ENCODE measurements around the gene SELENOM.
A peak's percentile ranks its signal among the peaks of the same experiment; 100 is the strongest.

SELENOM gene, protein sequence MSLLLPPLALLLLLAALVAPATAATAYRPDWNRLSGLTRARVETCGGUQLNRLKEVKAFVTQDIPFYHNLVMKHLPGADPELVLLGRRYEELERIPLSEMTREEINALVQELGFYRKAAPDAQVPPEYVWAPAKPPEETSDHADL

DNA sequence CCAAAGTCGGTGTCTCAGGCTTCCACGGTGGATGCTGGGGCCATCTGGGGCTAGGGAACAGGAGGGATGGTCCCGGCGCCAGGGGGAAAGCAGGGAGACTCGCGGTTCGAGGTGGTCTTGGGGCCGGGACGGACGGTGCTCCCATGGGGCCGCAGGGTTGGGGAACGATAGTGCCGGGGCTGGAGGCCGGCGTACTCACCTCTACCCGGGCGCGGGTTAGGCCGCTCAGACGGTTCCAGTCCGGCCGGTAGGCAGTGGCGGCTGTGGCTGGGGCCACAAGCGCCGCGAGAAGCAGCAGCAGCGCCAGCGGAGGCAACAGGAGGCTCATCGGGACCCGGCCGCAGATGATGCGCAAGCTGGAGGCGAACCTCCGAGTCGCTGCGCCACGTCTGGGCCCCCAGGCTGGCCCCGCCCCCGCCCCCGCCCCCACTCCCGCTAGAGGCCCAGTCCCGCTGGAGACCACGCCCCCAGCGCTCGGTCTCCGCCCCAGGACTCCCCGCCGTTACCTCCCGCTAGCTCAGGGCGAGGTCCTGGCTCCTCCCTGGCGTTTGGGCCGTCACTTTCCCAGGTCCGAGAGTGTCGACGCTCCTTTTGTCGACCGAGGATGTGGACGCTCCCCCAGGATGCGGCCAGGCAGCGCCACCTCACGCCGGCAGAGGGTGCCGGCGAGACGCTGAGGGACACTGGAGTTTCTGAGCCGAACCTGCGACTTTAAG is at the start of gene SELENOM:
SELENOM (minus strand) TSS at position 391 of the 716 bp plus-strand sequence; CDS start at position 328, 63 bp downstream.
- peak; percentile 84 to 86 for DNase-seq (ENCODE audit: low read depth in 2 of 2)

DNA sequence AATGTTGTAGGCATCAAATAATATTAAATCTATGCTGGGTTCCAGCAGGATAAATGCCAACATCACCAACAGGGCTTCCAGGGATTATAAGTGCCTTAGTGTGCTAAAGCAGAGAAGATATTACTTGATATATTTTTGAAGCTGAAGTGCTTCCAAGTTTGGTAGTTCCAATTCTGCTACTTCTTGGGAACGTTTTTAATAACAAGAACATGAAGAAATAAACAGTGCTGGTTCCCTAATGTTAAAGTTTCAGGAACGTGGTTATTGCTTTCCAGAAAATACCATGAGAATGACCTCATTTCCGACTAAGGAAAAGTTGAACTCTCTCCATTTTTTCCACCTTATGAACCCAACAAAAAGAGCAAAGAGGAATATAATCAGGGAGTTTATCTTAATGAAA is 48.1 kb upstream of the SELENOM start:
- no peak for DNase-seq (ENCODE audit: low read depth in 2 of 2)

DNA sequence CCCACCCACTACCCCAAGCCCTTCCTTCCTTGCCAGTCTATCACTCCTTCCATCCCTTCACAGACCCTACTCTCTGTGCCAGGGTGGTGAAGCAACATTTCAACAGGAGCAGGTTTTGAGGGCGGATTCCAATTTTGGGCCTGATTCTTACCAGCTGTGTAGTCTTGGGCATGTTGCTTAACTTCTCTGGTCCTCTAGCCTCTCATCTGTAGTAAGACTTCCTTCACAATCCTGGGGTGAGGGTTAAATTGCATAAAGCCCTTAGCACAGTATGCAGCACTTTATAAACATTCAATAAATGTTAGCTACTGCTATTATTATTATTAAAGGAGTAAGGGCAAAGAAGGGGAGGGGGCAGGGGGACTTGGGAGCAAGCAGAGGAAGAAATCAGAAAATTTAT is 47.6 kb upstream of the SELENOM start:
- DNase-seq (ENCODE audit: low read depth in 2 of 2), result no peak

DNA sequence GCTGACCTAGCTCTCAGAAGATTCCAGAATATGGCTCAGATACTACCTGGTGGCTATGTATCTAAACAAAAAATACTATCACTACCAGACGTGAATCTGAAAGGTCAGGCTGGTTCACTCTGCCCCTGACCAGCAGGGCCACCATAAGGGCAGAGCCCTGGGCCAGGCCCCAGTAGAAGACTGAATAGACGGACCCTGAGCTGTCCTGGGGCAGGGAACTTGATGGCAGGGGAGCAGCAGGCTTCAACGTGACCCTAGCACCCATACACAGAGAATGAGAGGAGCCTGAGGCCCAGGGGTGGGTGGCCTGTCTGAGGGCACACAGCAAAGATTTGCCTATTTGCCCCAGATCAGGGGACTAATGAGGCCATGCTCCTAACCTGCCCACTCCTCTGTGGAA is 46.0 kb upstream of the SELENOM start:
- DNase-seq (ENCODE audit: low read depth in 2 of 2), result no peak

DNA sequence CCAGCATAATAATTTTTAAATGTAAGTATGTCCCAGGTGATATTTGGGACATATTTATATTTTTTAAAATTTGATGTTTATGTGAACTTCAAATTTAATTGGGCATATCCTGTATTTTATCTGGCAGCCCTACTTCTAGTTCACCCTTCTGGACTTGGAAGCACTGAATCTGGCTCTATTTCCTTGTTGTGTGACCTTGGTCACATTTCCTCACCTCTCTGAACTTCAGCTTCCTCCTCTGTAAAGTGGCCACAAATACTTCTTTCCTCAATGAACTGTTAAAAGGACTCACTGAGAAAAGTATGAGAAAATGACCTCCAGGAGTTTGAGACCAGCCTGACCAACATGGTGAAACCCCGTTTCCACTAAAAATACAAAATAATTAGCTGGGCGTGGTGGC is 44.5 kb upstream of the SELENOM start:
- DNase-seq (ENCODE audit: low read depth in 2 of 2), result no peak

DNA sequence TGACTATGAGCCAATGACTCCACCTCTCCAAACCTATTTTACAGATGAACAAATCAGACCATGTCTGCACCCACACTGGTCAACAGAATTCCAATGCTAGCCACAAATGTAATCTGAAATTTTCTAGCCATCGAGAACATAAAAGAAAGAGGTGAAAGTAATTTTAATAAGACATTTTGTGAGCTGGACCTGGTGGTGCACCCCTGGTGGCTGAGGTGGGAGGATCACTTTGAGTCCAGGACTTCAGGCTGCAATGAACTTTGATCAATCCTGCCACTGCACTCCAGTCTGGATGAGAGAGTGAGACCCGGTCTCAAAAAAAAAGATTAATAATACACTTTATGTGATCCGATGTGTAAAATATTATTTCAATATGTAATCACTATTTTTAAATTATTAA is 43.2 kb upstream of the SELENOM start:
- DNase-seq (ENCODE audit: low read depth in 2 of 2), result no peak

DNA sequence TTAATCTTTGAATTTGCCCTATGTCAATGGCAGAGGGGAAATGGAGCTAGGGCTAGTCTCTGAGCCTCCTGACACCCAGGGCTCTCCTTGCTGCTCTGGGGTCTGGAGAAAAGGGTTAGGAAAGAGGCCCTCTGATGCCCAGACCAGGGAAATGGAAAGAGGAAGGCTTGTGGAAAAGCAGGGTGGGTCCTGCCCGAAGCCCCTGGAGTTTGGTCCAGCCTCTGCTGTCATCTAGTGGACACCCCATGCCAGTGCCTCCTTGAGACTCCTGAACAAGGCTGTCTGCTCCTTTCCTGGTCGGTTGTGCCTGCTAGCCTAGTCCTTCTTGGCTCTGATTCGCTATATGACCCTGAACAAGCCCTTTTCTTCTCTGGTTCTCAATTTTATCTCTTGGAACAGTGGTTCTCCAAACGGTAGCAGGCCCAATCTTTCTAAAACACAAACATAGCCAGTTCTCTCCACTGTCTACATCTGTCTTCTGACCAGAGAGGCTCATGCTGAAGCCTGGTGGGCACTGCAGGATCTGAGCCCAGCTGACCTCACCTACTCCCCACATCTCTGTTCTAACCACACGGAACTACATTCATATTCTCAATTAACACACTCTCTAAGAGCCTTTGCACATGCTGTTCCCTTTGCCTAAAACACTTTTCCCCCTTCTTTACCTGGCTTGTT is 41.7 kb upstream of the SELENOM start:
- DNase-seq (ENCODE audit: low read depth in 2 of 2), result peak in 1 of 2 donors; percentile 8

DNA sequence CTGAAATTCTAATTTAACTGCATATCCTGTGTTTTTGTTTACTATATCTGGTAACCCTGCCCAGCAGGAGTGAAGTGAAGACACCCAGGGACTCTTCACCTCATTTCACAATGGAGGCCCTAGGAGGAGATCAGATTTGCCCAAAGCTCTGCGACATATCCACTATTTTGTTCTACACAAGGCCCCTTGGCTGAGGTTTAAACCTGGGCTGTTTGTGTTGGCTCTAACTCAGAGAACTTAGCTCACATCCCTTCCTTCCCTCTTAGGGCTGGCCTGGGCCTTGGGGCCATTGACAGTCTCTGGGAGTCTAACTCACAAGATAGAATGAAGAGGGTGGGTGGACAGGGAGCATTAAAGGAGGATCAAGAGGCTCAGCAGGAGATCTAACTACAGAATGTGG is 41.1 kb upstream of the SELENOM start:
- no peak for DNase-seq (ENCODE audit: low read depth in 2 of 2)

DNA sequence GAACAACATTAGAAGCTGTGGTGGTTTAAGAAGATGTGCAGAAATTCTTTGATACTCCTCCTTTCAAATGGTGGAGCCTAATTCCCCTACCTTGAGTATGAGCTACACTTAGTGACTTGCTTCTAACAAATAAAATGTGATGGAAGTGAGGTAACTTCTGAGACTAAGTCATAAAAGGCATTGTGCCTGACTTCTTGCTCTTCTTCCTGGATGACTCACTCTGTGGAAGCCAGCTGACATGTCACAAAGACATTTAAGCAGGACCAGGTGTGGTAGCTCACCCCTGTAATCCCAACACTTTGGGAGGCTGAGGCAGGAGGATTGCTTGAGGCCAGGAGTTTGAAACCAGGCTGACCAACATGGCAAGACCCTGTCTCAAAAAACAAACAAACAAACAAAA is 36.9 kb upstream of the SELENOM start:
- DNase-seq (ENCODE audit: low read depth in 2 of 2), result no peak

DNA sequence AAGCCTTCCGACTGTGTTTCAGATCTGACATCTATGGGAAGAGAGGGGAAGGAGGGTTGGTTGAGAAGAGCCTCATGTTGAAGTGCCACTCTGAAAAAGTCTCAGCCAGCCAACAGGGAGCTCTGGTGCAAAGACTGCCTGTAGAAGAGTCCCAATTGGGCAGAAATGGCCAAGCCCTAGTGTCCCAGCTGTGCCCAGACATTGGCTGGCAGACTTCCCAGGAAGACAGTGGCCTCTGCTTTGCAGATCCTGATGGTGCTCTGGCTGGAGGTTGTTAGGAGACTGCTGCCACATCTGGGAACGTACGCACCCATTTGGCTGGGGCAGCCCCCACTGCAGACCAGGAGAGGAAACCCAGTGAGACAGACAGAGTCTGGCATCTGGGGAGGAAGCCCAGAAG is 36.2 kb upstream of the SELENOM start:
- no peak for DNase-seq (ENCODE audit: low read depth in 2 of 2)

DNA sequence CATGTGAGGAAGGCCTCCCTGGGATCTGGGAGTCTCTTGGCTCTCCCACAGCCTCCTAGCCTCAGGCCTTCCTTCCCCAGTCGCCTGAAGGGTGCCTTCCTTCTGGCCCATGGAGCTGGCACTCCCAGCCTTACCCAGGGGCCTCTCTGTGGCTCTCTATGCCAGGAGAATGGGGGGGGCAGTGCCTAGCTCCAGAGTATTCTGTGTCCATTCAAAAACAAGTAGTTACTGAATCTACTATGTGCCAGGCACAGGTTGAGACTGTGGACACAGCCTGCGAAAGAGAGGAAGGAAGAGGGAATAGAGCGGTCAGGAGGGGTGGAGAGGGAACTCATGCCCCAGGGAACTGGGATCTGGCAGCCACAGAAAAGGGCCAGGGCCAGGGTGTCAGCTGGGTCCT is 35.7 kb upstream of the SELENOM start:
- no peak for DNase-seq (ENCODE audit: low read depth in 2 of 2)

DNA sequence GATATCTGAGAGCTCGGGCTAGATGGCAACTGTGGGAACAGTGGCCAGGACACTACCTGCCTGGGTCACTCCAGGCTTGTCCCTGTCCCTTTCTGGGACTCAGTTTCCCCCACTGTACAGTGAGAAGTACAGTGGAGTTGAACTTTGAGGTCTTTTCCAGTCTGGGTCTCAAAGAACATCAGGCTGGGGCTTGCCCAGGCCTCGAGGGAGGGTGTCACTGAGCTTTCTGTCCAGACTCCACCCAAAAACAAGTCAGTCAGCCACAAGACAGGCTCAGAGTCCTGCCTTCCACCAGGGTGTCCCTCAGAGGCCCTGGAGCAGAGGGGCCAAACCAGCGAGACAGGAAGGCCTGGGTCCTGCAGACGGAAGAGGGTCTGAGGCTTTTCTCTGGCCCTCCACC is 34.9 kb upstream of the SELENOM start:
- DNase-seq (ENCODE audit: low read depth in 2 of 2), result no peak

DNA sequence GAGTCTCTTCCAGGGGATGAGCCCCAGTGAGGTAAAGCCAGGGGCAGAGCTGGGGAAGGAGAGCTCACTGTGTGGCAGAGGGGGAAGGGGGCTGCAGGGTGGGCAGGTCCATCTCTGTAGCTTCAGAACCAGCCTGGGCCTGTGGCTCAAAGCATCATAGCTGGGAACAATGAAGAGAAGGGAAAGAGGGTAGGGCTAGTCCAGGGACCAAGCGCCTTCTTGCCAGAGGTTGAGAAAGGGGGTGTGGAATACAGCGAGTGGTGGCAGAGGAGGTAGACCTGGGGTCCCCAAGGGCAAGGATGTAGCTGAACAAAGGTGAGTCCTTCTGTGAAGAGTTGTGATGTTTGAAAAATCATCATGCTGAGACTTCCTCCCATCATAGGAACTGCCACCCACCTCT is 34.2 kb upstream of the SELENOM start:
- no peak for DNase-seq (ENCODE audit: low read depth in 2 of 2)

DNA sequence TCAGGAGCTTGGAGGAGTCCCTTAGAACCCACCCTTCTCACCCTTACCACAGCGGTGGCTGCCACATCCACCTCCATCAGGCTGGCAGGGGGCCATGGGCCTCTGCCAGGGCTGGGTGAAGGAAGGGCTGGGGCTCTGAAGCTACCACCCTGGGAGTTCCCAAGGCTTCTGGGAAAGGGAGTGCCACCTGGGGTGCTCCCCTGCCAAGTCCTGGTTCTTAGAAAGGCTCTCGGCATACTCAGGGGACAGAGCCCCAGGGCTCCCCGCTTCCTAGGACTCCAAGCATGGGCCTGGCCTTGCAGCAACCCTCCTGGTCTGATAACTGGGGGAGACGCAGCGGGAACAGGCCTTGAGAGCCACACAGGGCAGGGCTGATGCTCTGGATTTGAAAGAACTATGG is 33.4 kb upstream of the SELENOM start:
- no peak for DNase-seq (ENCODE audit: low read depth in 2 of 2)

DNA sequence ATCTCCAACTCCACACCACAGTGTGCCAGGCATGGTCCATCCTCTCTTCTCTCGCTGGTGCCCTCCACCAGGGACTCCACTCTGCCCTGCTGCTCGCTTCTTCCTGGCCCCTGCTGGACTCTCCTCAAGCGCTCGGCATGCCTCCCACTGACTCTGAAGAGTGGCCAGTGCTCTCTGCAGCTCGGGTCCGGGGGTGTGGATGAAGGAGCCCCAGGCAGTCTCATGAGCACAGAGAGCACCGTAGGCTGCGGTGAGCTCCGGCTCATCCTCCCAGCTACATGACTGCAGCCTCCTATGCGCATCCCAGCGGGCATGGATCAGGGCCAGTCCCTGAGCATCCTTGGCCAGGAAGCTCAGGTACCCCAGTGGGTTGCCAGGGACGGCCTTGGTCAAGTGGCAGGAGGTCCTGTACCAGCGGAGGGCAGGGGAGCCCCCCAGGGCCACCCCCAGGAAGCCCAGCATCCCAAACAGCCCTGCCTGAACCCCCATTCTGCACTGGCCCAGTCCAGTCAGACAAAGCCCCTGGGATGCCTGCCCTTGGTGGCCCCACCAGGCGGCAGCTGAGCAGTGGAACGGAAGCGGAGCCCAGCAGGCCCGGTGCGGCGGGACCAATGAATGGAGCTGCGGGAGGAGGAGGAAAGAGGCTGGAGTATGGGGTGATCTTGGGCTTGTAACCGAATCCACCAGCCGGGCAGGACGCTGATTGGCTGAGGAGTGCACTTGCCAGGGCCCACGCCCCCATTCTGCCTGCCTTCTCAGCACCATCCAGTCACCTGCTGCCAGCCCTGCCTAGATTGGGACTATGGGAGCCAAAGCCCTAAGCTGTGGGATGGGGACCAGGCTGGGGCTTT is 32.7 kb upstream of the SELENOM start, which contains the start of gene PLA2G3:
PLA2G3 (minus strand) TSS at position 643 of the 851 bp plus-strand sequence; CDS start at position 489, 154 bp downstream.
- DNase-seq (ENCODE audit: low read depth in 2 of 2), result no peak

DNA sequence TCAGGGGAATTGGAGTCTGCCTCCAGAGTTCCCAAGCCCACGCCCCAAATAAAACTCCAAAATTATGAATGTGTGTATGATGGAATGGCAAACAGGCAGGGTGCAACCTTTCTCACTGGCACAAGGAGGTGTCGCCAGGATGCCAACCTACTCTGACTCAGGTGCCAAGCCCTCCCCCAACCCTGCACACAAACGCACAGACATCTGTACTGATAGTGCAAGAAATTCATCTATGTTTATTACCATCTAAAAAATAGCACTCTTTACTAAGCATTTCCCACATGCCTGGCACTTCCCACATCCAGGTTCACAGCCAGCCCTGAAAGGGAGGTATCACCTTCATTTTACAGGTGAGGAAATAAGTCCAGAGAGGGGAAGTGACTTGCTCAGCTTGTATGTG is 31.7 kb upstream of the SELENOM start:
- no peak for DNase-seq (ENCODE audit: low read depth in 2 of 2)

DNA sequence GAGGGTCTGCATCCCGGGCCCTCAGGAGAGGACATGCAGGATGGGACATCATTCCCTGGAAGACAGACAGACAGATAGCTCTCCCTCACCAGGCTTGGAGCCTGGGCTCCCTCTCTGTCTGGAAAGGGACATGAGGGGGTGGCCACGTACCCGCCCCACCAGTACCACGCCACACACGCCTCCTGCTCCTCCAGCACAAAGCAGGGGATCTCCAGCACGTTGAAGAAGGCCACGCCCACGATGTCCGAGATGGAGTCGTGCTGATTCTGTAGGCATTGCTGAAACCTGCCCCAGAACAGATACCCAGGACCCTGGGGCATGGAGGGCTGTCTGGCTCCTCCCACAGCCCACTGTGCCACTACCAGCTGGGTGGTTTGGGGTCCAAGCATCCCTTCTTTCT is 30.8 kb upstream of the SELENOM start:
- no peak for DNase-seq (ENCODE audit: low read depth in 2 of 2)

DNA sequence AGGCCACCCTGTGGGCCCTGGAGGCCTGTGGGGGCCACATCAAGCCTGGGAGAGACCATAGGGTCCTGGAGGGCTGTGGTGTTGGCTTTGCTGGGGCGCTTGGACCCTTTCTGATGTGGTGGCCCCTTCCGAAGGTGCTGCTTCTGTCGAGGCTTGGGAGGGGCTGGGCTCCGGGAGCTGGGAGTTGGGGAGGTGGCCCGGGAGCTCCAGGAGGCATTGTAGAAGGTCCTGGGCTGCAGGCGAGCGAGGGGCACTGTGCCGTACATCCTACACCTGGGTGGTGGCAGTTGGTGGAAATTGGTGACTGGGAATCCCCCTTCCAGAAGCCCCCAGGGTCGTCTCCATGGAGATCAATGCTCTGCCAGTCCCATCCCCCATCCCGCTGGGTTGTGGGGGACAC is 30.4 kb upstream of the SELENOM start:
- DNase-seq (ENCODE audit: low read depth in 2 of 2), result no peak

DNA sequence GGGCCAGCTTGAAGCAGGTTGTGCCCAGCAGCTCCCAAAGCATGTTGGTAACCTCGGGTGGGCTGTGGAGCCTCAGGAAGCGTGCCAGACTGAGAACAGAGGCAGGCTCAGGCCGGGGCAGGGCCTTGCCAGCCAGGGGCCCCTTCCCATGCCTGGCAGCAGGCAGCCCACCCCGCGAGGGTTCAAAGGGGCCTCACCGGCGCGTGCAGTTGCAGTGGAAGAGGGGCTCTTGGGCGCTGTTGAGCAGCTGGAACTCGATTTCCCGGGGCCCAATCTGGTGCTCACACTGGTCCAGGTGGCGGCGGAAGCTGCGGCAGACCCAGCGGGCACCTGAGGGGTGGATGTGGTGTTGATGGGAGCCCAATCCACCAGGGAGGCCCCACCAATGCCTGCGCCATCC is 29.3 kb upstream of the SELENOM start:
- no peak for DNase-seq (ENCODE audit: low read depth in 2 of 2)

DNA sequence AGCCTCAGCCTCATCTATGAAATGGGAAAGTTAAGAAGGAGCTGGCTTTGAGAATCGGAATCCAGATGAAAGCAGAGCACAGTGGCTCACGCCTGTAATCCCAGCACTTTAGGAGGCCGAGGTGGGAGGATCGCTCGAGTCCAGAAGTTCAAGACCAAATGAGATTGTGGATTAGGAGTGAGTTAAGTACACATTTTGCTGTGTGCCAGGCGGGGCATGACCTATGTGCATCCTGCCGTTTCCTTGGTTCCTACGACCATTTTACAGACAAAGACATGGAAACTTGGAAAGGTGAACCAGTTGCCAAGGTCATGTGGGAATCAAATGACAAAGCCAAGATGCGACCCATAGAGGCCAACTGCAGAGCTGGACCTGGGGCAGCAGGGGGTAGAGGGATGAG is 28.8 kb upstream of the SELENOM start:
- DNase-seq (ENCODE audit: low read depth in 2 of 2), result no peak

DNA sequence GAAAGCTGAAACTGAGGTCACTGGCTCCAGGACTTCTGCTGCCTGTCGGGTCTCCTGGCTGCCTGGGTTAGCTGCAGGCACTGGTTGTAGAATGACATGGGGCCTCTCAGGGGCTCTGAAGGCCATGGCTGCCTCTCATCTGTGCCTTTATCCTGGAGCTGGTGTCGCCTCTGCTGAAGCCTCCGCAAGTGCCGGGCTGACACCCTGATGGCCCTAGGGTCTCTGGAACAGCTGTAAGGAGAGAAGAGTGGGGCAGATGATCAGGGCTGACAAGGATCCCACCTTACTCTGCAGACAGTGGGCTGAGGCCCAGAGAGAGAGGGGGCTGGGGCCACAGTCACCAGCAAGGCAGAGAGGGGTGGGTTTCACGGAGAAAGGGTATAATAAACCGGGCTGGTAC is 28.3 kb upstream of the SELENOM start:
- no peak for DNase-seq (ENCODE audit: low read depth in 2 of 2)

DNA sequence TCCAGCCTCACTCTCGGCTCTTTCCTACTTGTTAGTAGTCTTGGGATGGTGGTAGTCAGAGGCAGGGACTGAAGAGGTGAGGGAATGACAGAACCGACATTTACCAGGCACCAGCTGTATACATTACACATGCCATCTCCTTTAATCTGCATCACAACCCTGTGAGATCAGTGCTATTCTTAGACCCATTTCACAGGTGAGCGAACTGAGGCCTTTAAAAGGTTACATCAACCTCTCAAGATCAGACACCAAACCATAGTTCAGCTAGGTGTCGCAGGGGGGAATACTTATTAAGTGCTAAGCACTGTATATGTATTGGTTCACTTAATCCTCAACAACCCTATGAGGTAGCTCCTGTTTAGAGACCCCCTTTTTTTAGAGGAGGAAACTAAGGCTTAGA is 27.3 kb upstream of the SELENOM start:
- no peak for DNase-seq (ENCODE audit: low read depth in 2 of 2)
